Ishikawa (cell line): ENCODE measurements around the gene SDF2L1.

ENCODE experiments used
- CEBPB ChIP-seq: IDR thresholded peaks from 2 replicates; pipeline ENCODE4 v1.6.1; 2012
- NFIC ChIP-seq: IDR thresholded peaks from 2 replicates; pipeline ENCODE4 v1.6.1; 2012
- TAF1 ChIP-seq: IDR thresholded peaks from 2 replicates; pipeline ENCODE4 v1.6.1; 2012; ENCODE audit warnings: low read depth, mild to moderate bottlenecking
- ZBTB7A ChIP-seq: IDR thresholded peaks from 2 replicates; pipeline ENCODE4 v1.6.1; 2012; ENCODE audit warnings: low read depth

- TF ChIP-seq NFIC (no peak), TAF1 (no peak), CEBPB (no peak), ZBTB7A (no peak)
Observed at GRCh38 chr22:21661991-21662390, 19.9 kb downstream of the SDF2L1 start.
